ENCODE data around the gene PDXDC1. TPM values are rescaled to one million over a fixed set of nuclear protein-coding genes. Genes with fewer than 3 reads are reported as not detected.
"Not testable (repeated sequence)": the region's sequence is repeated elsewhere in the genome, so short reads cannot be mapped to it uniquely, and the experiment has no call there.

Gene PDXDC1
- total and polyA plus RNA-seq, 9 of the 15 experiments (the other 6 are each of a cell fraction or from before 2014, with no cell fraction given): 5.1 to 95.4 (median 45.8) TPM

DNA sequence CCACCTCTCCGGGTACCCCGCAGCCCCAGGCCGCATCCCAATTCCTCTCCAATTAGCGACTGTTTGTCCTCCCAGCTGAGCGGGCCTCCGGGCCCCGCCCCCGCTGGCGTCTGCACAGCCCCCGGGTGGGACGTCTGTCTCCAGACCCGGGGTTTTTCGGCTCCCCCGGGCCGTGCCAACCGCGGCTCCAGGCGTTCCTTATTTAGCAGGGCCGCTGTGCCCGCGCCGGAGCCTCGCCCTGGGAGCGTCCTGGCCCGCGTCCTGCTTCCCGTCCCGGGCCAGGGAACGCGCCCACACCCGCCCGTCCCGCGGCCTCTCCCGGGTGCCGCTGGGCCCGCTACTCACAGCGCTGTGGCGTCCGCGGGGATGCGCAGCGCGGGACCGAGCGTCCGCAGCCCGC is 179.2 kb downstream of the PDXDC1 start:
- ATAC-seq; H4K20me1 ChIP-seq (replicated peaks; ENCODE audit: control insufficient read depth, insufficient read depth, low read length); H3K9me3 ChIP-seq (replicated peaks; ENCODE audit: control insufficient read depth, insufficient read depth, low read depth, low read length); H3K27me3 ChIP-seq (ENCODE audit: control insufficient read depth in 2 of 2, insufficient read depth in 2 of 2, low read length in 2 of 2); H3K4me2 ChIP-seq (ENCODE audit: insufficient read depth, low read length); in situ Hi-C loops (cut with MboI); H2AFZ ChIP-seq (ENCODE audit: low read depth, low read length); CTCF ChIA-PET (ENCODE audit: low intra/inter-chr PET ratio); POLR2A ChIA-PET; H3K36me3 ChIP-seq (ENCODE audit: control insufficient read depth, insufficient read depth, low read length); BruUV-seq (replicated peaks); DNase-seq (ENCODE audit: extremely low read depth in 1 of 4, low spot score in 3 of 4); H3K9me1 ChIP-seq (ENCODE audit: control insufficient read depth, insufficient read depth, low read length); H3K79me2 ChIP-seq (ENCODE audit: control insufficient read depth, insufficient read depth, low read length); FAIRE-seq; H3K27ac ChIP-seq (ENCODE audit: extremely low read depth, low read depth, low read length); H3K4me3 ChIP-seq; intact Hi-C loops (cut with micrococcal nuclease); H3K4me1 ChIP-seq (replicated peaks in 1 of 2; ENCODE audit: control insufficient read depth in 2 of 2, insufficient read depth in 2 of 2, low read length in 2 of 2); H3K9ac ChIP-seq (ENCODE audit: insufficient read depth in 1 of 2, low read depth in 2 of 2, low read length in 2 of 2): not testable (repeated sequence)
- peak; percentile 40 for TF ChIP-seq RBM22 (IDR thresholded peaks at IDR 0.05; ENCODE audit: low read depth, low read length, poor library complexity, severe bottlenecking)
- WGBS (ENCODE audit: insufficient coverage, low coverage, missing lambda C conversion rate): no CpG with 5 or more reads among the region's 48 CpGs

DNA sequence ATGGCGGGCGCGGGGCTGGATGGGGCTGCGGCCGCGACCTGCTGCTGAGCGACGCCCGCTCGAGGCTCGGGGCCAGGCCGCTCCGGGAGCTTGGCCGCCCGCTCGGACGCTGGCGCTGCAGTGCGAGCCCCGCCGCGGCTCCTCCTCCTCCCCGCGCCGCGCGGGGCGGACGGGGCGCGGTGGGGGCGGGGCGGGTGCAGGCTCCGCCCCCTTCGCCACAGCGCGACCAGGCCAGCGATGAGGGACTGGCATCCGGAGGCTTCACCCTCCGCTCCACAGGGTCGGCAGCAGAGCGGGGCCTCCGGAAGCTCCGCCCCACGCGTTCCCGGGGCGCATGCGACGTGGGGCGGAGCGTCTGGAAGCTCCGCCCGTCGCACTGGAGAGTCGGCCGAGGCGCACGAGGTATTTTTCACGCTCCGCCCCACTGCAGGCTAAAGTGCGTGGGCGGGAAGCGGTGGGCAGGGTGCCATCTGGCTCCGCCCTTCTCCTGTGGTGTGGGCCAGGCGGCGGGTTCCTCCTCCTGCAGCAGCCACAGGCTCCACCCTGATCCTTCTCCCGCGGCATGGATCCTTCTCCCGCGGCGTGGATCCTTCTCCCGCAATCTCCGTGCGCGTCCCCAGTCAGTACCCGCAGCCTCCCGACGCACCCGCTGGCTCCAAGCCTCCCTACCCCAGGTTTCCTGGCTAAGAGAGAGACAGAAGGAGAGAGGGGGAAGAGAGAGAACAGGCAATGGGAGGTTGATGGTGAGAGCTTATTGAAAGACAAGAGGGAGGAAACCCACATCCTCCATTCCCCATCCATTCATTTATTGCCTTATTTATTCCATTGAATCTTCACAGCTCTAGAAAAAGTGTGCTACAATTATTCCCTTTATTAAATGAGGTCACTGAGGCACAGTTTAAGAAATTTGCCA is 180.1 kb downstream of the PDXDC1 start:
- H3K27ac ChIP-seq (ENCODE audit: extremely low read depth, low read depth, low read length); in situ Hi-C loops (cut with MboI); BruUV-seq (replicated peaks); H3K9ac ChIP-seq (ENCODE audit: insufficient read depth in 1 of 2, low read depth in 2 of 2, low read length in 2 of 2); H3K79me2 ChIP-seq (ENCODE audit: control insufficient read depth, insufficient read depth, low read length); ATAC-seq; CTCF ChIA-PET (ENCODE audit: low intra/inter-chr PET ratio); POLR2A ChIA-PET; FAIRE-seq; H3K4me2 ChIP-seq (ENCODE audit: insufficient read depth, low read length); H2AFZ ChIP-seq (ENCODE audit: low read depth, low read length); H3K36me3 ChIP-seq (ENCODE audit: control insufficient read depth, insufficient read depth, low read length); H3K27me3 ChIP-seq (ENCODE audit: control insufficient read depth in 2 of 2, insufficient read depth in 2 of 2, low read length in 2 of 2); H3K9me1 ChIP-seq (ENCODE audit: control insufficient read depth, insufficient read depth, low read length); H3K9me3 ChIP-seq (replicated peaks; ENCODE audit: control insufficient read depth, insufficient read depth, low read depth, low read length); intact Hi-C loops (cut with micrococcal nuclease); H3K4me1 ChIP-seq (replicated peaks in 1 of 2; ENCODE audit: control insufficient read depth in 2 of 2, insufficient read depth in 2 of 2, low read length in 2 of 2); H3K4me3 ChIP-seq; H4K20me1 ChIP-seq (replicated peaks; ENCODE audit: control insufficient read depth, insufficient read depth, low read length): not testable (repeated sequence)
- WGBS (ENCODE audit: insufficient coverage, low coverage, missing lambda C conversion rate): 84% methylated on average over 8 of the region's 80 CpGs
- peak in 3 of 4 experiments; percentile 10 to 57 (median 11) for DNase-seq (ENCODE audit: extremely low read depth in 1 of 4, low spot score in 3 of 4)
- TF ChIP-seq, protein P1, sequence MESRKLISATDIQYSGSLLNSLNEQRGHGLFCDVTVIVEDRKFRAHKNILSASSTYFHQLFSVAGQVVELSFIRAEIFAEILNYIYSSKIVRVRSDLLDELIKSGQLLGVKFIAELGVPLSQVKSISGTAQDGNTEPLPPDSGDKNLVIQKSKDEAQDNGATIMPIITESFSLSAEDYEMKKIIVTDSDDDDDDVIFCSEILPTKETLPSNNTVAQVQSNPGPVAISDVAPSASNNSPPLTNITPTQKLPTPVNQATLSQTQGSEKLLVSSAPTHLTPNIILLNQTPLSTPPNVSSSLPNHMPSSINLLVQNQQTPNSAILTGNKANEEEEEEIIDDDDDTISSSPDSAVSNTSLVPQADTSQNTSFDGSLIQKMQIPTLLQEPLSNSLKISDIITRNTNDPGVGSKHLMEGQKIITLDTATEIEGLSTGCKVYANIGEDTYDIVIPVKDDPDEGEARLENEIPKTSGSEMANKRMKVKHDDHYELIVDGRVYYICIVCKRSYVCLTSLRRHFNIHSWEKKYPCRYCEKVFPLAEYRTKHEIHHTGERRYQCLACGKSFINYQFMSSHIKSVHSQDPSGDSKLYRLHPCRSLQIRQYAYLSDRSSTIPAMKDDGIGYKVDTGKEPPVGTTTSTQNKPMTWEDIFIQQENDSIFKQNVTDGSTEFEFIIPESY (CRISPR knock-in tag; IDR thresholded peaks at IDR 0.05): 0 out of 2 replicates have a peak, but pooled peaks have one; percentile 25
- peak; percentile 40; the same call in 1 of the 2 replicates for TF ChIP-seq POLR2G (IDR thresholded peaks at IDR 0.05; ENCODE audit: low read depth, low read length)

DNA sequence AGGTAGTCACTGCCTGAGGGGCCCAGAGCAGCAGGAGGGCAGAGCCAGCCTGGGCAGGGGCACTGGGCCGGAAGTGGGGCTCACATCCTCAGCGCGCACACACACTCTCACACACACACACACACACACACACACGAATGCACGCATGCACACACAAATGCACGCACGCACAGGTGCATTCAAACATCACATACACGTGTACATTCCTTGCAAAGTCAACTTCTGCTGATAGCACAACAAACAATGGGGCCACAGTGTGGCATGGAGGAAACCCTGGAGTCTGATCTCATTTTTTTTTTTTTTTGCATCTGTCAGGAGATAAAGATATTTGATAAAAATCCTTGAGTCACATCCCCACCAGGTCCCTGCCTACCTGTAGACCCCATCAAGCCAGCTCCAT is 182.8 kb downstream of the PDXDC1 start:
- H2AFZ ChIP-seq (ENCODE audit: low read depth, low read length); H3K9me1 ChIP-seq (ENCODE audit: control insufficient read depth, insufficient read depth, low read length); H3K9me3 ChIP-seq (replicated peaks; ENCODE audit: control insufficient read depth, insufficient read depth, low read depth, low read length); FAIRE-seq; H3K9ac ChIP-seq (ENCODE audit: insufficient read depth in 1 of 2, low read depth in 2 of 2, low read length in 2 of 2); CTCF ChIA-PET (ENCODE audit: low intra/inter-chr PET ratio); intact Hi-C loops (cut with micrococcal nuclease); H3K27ac ChIP-seq (ENCODE audit: extremely low read depth, low read depth, low read length); ATAC-seq; H4K20me1 ChIP-seq (replicated peaks; ENCODE audit: control insufficient read depth, insufficient read depth, low read length); H3K4me2 ChIP-seq (ENCODE audit: insufficient read depth, low read length); in situ Hi-C loops (cut with MboI); H3K27me3 ChIP-seq (ENCODE audit: control insufficient read depth in 2 of 2, insufficient read depth in 2 of 2, low read length in 2 of 2); BruUV-seq (replicated peaks); DNase-seq (ENCODE audit: extremely low read depth in 1 of 4, low spot score in 3 of 4); H3K4me3 ChIP-seq; H3K4me1 ChIP-seq (replicated peaks in 1 of 2; ENCODE audit: control insufficient read depth in 2 of 2, insufficient read depth in 2 of 2, low read length in 2 of 2); POLR2A ChIA-PET: not testable (repeated sequence)
- WGBS (ENCODE audit: insufficient coverage, low coverage, missing lambda C conversion rate): 100% methylated on average over 5 of the region's 8 CpGs
- H3K79me2 ChIP-seq (ENCODE audit: control insufficient read depth, insufficient read depth, low read length): peaks cover 15% of the 10 kb centered on the region; the same call in 2 of the 3 replicates
- H3K36me3 ChIP-seq (ENCODE audit: control insufficient read depth, insufficient read depth, low read length): peaks cover 15% of the 10 kb centered on the region; the same call in 1 of the 3 replicates

All from K562 (cell line).